Head of caudate nucleus (tissue), 42 donors: ENCODE data around the gene SMIM17.

Source experiments
- DNase-seq, 42 donors: peaks; one replicate each; pipeline versions ENCODE4 v3.0.0 to v3.0.0-alpha.2; 2020 to 2021; ENCODE audit warnings: mixed read lengths in 7 of 42
- intact Hi-C: fragments of 100-400 bp; cut with DNase I; formaldehyde crosslinking; loops from one replicate; pipeline ENCODE4 v1.15.0; 2022

Gene SMIM17

DNA sequence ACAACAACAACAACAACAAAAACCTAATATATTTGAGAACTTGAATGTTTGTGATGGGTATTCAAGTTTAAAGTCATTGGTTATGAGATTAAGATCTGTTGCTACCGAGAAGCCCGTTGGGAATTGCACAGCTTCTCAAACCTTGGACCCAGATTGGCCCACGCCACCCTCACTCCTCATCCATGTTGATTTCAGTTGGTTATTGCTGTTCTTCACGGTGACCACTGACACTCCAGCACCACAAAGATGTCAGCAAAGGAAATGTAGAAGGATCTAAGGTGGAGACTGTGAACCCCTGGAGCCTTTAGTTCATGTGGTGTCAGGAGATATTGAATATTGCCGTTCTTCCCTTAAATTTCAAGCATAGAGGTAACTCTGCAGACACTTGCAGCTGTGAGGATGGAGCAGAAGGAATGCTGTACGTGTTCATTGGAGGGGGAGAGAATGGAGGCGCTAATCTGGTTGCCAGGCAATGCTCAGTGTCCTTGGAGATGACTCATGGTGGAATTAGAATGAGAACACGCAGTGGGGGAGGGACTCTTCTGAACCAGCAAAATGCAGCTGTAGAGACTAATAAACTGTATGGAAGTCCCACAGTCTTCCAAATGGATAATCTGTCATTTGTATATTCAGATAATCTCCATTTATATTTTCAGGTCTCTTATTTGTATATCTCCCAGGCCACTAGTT, 49.4 kb downstream of the SMIM17 start:
- intact Hi-C loops: loop anchor here (10.0 kb wide), 1 partner anchor 142 kb away; no protein-coding TSS in a partner anchor
- peak in 41 of 42 donors; percentile 48 to 94 (median 76) for DNase-seq

- DNase-seq: peak in 28 of 42 donors; percentile 29 to 78 (median 58)
- intact Hi-C loops: loop anchor here (10.0 kb wide), 1 partner anchor 135 kb away; no protein-coding TSS in a partner anchor
These were observed 56.6 kb downstream of the SMIM17 start for GRCh38 chr19:56699552-56699951.

DNA sequence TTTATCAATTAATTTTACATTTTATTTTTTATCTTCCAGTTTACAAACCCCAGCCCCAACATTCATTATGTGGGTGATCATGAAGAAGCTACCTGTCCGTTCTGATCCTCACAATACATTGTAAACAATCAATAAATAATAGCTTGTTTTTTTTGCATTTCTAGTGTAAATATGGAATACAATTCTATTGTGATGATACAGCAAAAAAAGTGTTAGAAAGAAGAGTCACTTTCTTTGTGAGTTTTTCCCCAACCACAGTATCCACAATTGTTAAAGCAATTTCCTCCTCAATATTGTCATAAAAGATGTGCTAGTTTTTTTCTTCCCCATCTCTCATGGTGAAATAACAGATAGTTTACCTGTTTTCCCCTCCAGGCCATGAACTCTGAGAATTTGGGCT, 58.9 kb downstream of the SMIM17 start:
- intact Hi-C loops: no loop called here
- DNase-seq: no peak

DNA sequence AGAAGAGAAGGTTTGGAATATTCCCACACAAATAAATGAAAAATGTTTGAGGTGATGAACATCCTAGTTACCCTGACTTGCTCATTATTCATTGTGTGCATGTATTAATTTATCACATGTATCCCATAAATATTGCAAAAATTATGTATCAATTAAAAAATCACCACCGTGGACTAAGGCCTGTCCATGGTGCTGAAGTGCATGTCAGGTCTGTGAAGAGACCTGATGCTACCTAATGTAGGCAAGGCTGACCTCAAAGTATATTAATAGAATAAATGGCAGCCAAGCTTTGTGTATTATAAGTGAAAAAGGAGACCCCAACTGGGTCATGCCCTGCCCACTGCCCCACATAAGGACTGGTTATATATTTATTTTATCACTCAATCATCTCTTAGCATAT, 63.0 kb downstream of the SMIM17 start:
- peak in 1 of 42 donors; percentile 60 for DNase-seq
- intact Hi-C loops: no loop called here
